GM19455 (cell line): ENCODE data around the gene GTPBP1.

ENCODE experiments used
- ATAC-seq: cut with Tn5 transposase; IDR thresholded peaks from one replicate; pipeline ENCODE4 v1.9.1; 2021; ENCODE audit not compliant: unreplicated experiment

GTPBP1 gene

DNA sequence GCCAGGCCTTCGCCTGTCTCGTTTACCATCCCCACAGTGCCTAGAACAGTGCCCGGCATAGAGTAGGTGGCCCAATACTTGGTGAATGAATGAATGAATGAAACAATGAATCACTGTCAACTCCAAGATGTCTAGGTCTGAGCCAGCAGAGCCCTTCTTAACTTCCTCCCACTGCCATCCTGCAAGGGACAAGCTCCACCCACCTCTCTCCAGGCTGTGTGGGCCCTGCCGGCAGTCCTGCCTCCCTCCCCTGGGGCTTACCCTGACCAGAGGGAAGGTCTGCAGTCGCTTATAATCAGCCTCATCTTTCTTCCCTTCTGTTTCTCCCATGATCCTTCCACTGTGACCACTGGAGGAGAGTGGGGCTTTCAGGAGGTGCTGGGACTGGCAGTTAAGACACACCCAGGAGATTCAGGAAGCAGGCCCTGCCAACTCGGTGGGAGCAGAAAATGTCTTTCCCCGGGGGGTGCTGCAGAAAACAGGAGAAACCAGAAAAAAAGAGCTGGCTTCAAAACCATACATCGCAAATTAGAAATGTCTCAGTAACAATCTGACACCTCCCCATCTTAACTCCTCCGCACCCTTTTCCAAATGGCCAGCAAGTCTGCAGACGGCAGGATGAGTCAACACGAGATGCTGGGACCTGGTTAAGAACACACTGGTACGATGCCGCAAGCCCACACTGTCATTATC is 76.8 kb downstream of the GTPBP1 start:
- no peak for ATAC-seq
